DOHH2 (cell line): ENCODE data around the gene ARHGEF7.

Experiments
- H3F3A ChIP-seq: fragments of 200-600 bp; sonication (generic), shearing (Covaris generic); 2 replicates; pipeline ENCODE4 v1.6.0; 2016; ENCODE audit warnings: antibody characterized with exemption, mild to moderate bottlenecking; ENCODE audit not compliant: control insufficient read depth, insufficient read depth
- H3K27ac ChIP-seq: fragments of 200-600 bp; sonication (generic); 2 replicates; pipeline ENCODE4 v1.5.1; 2014; ENCODE audit warnings: low read depth, mild to moderate bottlenecking, low read length, moderate library complexity
- H3K27me3 ChIP-seq: fragments of 200-600 bp; sonication (generic); 2 replicates; pipeline ENCODE4 v1.6.1; 2014; ENCODE audit warnings: mild to moderate bottlenecking, low read length, mixed read lengths; ENCODE audit not compliant: control insufficient read depth
- H3K36me3 ChIP-seq: fragments of 200-600 bp; sonication (generic); 2 replicates; pipeline ENCODE4 v1.6.1; 2014; ENCODE audit warnings: mild to moderate bottlenecking, low read length, moderate library complexity, mixed read lengths; ENCODE audit not compliant: control insufficient read depth
- H3K4me1 ChIP-seq: fragments of 200-600 bp; sonication (generic); 2 replicates; pipeline ENCODE4 v1.6.1; 2014; ENCODE audit warnings: mild to moderate bottlenecking, low read length, mixed read lengths; ENCODE audit not compliant: control insufficient read depth
- H3K4me2 ChIP-seq: fragments of 200-600 bp; sonication (generic); 2 replicates; pipeline ENCODE4 v1.6.0; 2014; ENCODE audit warnings: mild to moderate bottlenecking, low read length, moderate library complexity
- H3K4me3 ChIP-seq: fragments of 200-600 bp; sonication (generic); 2 replicates; pipeline ENCODE4 v1.5.1; 2014; ENCODE audit warnings: mild to moderate bottlenecking, low read length, mixed read lengths
- H3K79me2 ChIP-seq: fragments of 200-600 bp; sonication (generic); 2 replicates; pipeline ENCODE4 v1.6.1; 2014; ENCODE audit warnings: mild to moderate bottlenecking, low read length, mixed read lengths; ENCODE audit not compliant: control insufficient read depth
- H3K9me2 ChIP-seq: fragments of 200-600 bp; sonication (generic); replicated peaks from 2 replicates; pipeline ENCODE4 v1.6.1; 2014; ENCODE audit warnings: mild to moderate bottlenecking, low read length, mixed read lengths; ENCODE audit not compliant: control insufficient read depth
- H3K9me3 ChIP-seq: fragments of 200-600 bp; sonication (generic); 2 replicates; pipeline ENCODE4 v1.6.1; 2014; ENCODE audit warnings: antibody characterized with exemption, low read length, mixed read lengths; ENCODE audit not compliant: control insufficient read depth, insufficient read depth
- H4K20me1 ChIP-seq: fragments of 200-600 bp; sonication (generic); 2 replicates; pipeline ENCODE4 v1.6.0; 2014; ENCODE audit warnings: low read depth, mild to moderate bottlenecking, antibody characterized with exemption, low read length, moderate library complexity; ENCODE audit not compliant: control insufficient read depth, insufficient read depth
- EZH2phosphoT487 ChIP-seq: fragments of 200-600 bp; sonication (generic); IDR thresholded peaks from 2 replicates; pipeline ENCODE4 v1.6.1; 2017; ENCODE audit warnings: borderline replicate concordance, mild to moderate bottlenecking, antibody characterized with exemption, low read length, moderate library complexity, mixed read lengths
- TF ChIP-seq, protein P1 (sequence below): fragments of 200-600 bp; sonication (generic); IDR thresholded peaks from one replicate; pipeline ENCODE4 v1.5.1; 2014; ENCODE audit warnings: antibody characterized with exemption, mild to moderate bottlenecking, low read depth, low read length; ENCODE audit not compliant: poor library complexity, severe bottlenecking

The ARHGEF7 gene

DNA sequence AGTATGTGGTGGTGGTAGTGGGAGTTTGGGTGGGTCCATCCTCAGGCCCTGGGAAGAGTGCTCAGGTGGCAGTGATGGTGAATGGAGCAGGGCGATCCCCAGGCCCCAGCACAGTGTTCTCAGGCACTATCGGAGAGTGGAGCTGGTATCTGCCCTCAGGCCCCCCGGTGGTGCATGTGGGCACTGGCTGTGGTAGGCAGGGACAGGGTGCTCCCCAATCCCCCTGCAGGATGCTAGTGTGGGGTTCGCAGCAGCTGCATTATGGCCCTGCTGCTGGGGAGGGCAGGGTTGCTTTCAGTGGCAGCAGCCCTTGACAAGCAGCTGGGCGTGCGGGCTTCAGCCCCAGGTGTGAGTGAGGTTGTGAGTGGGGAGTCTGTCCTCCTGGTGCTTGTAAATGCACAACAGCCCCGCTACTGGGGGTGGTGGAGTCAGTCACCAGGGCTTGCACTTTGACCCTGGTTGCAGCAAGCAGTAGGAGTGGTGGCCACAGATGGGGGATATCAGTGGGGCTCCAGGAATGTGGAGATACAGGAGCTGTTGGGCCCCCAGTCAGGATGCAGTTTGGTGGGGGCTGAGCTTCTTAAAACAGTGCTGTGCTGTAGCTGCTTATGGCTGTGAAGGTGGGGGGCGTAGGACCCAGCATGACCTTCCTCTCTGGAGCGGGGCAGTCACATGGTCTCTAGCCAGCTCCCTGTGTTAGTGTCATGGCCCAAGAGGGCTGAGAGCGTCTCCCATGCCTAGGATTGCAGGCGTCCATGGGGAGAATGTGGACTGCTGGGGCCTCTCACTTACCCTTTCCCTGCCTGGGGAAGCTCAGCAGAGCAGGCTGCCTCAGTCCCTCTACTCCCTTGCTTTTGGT lies 38.7 kb upstream of the ARHGEF7 start:
- H3K27me3 ChIP-seq: no peaks in the 10 kb centered on the region
- TF ChIP-seq, protein P1, sequence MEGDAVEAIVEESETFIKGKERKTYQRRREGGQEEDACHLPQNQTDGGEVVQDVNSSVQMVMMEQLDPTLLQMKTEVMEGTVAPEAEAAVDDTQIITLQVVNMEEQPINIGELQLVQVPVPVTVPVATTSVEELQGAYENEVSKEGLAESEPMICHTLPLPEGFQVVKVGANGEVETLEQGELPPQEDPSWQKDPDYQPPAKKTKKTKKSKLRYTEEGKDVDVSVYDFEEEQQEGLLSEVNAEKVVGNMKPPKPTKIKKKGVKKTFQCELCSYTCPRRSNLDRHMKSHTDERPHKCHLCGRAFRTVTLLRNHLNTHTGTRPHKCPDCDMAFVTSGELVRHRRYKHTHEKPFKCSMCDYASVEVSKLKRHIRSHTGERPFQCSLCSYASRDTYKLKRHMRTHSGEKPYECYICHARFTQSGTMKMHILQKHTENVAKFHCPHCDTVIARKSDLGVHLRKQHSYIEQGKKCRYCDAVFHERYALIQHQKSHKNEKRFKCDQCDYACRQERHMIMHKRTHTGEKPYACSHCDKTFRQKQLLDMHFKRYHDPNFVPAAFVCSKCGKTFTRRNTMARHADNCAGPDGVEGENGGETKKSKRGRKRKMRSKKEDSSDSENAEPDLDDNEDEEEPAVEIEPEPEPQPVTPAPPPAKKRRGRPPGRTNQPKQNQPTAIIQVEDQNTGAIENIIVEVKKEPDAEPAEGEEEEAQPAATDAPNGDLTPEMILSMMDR: no peak
- no peak for TF ChIP-seq EZH2phosphoT487
- H3F3A ChIP-seq: no peaks in the 10 kb centered on the region
- no peak overlapping the region for H3K4me2 ChIP-seq
- no peaks in the 10 kb centered on the region for H3K79me2 ChIP-seq
- no peaks in the 10 kb centered on the region for H3K9me2 ChIP-seq
- H3K27ac ChIP-seq: no peak overlapping the region
- H4K20me1 ChIP-seq: no peaks in the 10 kb centered on the region
- no peak overlapping the region for H3K4me3 ChIP-seq
- H3K4me1 ChIP-seq: peaks cover 6% of the 10 kb centered on the region; the same call in 1 of the 2 replicates
- no peaks in the 10 kb centered on the region for H3K36me3 ChIP-seq
- peaks cover 10% of the 10 kb centered on the region; the same call in 1 of the 2 replicates for H3K9me3 ChIP-seq

DNA sequence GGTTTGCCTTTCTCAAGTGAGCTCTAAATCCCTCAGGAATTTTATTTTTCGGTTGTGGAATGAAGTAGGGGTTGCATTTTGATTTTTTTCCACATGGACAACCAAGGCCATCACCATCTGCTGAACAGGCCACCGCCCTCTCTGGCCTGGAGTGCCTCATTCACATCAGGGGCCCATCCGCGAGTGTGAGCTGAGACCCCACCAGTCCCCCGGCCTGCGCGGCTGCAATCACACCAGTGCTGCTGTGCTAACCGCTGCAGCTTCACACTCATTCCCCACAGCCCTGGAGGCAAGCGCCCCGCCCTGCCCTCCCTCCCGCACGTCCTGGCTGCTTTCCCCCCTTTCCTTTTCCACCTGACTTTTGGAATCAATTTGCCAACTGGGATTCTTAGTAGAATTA lies 35.7 kb upstream of the ARHGEF7 start:
- Histone ChIP-seq H3K4me2 (no peak overlapping the region), H3K27me3 (no peaks in the 10 kb centered on the region), H3K79me2 (no peaks in the 10 kb centered on the region), H3K36me3 (no peaks in the 10 kb centered on the region), H3K27ac (no peak overlapping the region), H3K9me3 (peaks cover 8% of the 10 kb centered on the region; the same call in 1 of the 2 replicates), H3K4me1 (peaks cover 5% of the 10 kb centered on the region; the same call in 1 of the 2 replicates), H4K20me1 (no peaks in the 10 kb centered on the region), H3K9me2 (no peaks in the 10 kb centered on the region), H3F3A (no peaks in the 10 kb centered on the region), H3K4me3 (no peak overlapping the region)
- TF ChIP-seq EZH2phosphoT487: no peak
- TF ChIP-seq, protein P1: no peak

DNA sequence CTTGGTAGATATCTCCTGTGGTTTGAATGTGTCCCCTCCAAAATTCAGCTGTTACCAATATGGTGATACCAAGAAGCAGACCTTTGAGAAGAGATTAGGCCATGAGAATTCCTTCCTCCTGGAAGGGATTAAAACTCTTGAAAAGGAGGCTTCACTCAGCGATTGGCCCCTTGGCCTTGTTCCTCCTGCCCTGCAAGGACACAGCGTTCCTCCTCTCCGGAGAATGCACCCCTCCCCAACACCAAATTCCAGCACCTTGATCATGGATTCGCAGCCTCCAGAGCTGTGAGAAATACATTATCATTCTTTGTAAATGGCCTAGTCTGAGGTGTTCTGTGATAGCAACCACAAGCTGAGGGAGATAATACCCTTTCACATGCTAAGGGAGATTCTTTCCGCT lies 34.5 kb upstream of the ARHGEF7 start:
- H3K27me3 ChIP-seq: no peaks in the 10 kb centered on the region
- no peaks in the 10 kb centered on the region for H3K4me1 ChIP-seq
- H3F3A ChIP-seq: no peaks in the 10 kb centered on the region
- no peak overlapping the region for H3K4me2 ChIP-seq
- no peak overlapping the region for H3K27ac ChIP-seq
- H3K4me3 ChIP-seq: no peak overlapping the region
- H3K9me2 ChIP-seq: no peaks in the 10 kb centered on the region
- H4K20me1 ChIP-seq: no peaks in the 10 kb centered on the region
- H3K36me3 ChIP-seq: no peaks in the 10 kb centered on the region
- TF ChIP-seq, protein P1: no peak
- no peak for TF ChIP-seq EZH2phosphoT487
- H3K9me3 ChIP-seq: peaks cover 2% of the 10 kb centered on the region; the same call in 1 of the 2 replicates
- H3K79me2 ChIP-seq: no peaks in the 10 kb centered on the region
